Endothelial cell (in vitro differentiated cells): ENCODE measurements around the gene DNAH11. TPM values are rescaled to one million over a fixed set of nuclear protein-coding genes. Genes with fewer than 3 reads are reported as not detected.

Experiments
- DNase-seq: peaks from one replicate; pipeline ENCODE4 v3.0.0; 2021; ENCODE audit warnings: low spot score
- H3K27ac Mint-ChIP-seq: one replicate; pipeline ENCODE4 v1.8.0; 2021; ENCODE audit warnings: mixed read lengths, inconsistent platforms; ENCODE audit not compliant: unreplicated experiment
- H3K27me3 Mint-ChIP-seq: one replicate; pipeline ENCODE4 v1.8.0; 2021; ENCODE audit warnings: mild to moderate bottlenecking, moderate library complexity, mixed read lengths, inconsistent platforms; ENCODE audit not compliant: unreplicated experiment
- H3K36me3 Mint-ChIP-seq: one replicate; pipeline ENCODE4 v1.8.0; 2021; ENCODE audit warnings: mild to moderate bottlenecking, low read depth, mixed read lengths, inconsistent platforms; ENCODE audit not compliant: unreplicated experiment
- H3K4me1 Mint-ChIP-seq: one replicate; pipeline ENCODE4 v1.8.0; 2021; ENCODE audit warnings: mild to moderate bottlenecking, mixed read lengths, inconsistent platforms; ENCODE audit not compliant: unreplicated experiment
- H3K4me3 Mint-ChIP-seq: one replicate; pipeline ENCODE4 v1.8.0; 2021; ENCODE audit warnings: mild to moderate bottlenecking, mixed read lengths, inconsistent platforms; ENCODE audit not compliant: unreplicated experiment
- H3K9me3 Mint-ChIP-seq: one replicate; pipeline ENCODE4 v1.8.0; 2021; ENCODE audit warnings: mixed read lengths, inconsistent platforms; ENCODE audit not compliant: unreplicated experiment
- total RNA-seq: library from RNA; stranded (reverse); fragmentation: NEBNext Ultra II Directional; extraction: Animal tissue kit (Norgen Biotek cat#: 25700); gene quantifications from one replicate; pipeline ENCODE4 v1.2.1, GENCODE V29; 2021; ENCODE audit not compliant: unreplicated experiment
- TF ChIP-seq, protein P1 (sequence below): fragments of 200-600 bp; sonication (generic); IDR thresholded peaks from one replicate; pipeline ENCODE4 v1.5.0; 2021; ENCODE audit warnings: antibody characterized with exemption; ENCODE audit not compliant: unreplicated experiment

DNAH11 gene
- total RNA-seq, 1 donor from 2014 or later, result 0.18 TPM

DNA sequence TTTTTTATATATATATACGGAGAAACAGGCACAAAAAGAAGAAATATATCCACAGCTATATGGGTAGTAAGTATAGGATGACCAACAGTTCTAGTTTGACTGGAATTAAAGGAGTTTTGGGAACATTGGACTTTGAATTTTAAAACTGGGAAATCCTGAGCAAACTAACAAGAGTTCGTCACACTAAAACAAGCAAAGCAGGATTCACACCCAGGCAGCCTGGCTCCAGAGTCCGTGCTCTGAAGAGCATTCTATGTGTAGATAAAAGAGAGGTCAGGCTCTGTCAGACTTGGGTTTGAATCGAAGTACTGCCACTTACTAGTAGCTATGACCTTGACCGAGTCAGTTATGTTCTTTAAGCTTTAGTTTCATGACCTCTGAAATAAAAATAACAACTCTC is 191.0 kb downstream of the DNAH11 start:
- H3K9me3 Mint-ChIP-seq, result no peaks in the 10 kb centered on the region
- no peak for DNase-seq
- no peak overlapping the region for H3K4me3 Mint-ChIP-seq
- no peaks in the 10 kb centered on the region for H3K4me1 Mint-ChIP-seq
- H3K27ac Mint-ChIP-seq, result no peak overlapping the region
- TF ChIP-seq, protein P1, sequence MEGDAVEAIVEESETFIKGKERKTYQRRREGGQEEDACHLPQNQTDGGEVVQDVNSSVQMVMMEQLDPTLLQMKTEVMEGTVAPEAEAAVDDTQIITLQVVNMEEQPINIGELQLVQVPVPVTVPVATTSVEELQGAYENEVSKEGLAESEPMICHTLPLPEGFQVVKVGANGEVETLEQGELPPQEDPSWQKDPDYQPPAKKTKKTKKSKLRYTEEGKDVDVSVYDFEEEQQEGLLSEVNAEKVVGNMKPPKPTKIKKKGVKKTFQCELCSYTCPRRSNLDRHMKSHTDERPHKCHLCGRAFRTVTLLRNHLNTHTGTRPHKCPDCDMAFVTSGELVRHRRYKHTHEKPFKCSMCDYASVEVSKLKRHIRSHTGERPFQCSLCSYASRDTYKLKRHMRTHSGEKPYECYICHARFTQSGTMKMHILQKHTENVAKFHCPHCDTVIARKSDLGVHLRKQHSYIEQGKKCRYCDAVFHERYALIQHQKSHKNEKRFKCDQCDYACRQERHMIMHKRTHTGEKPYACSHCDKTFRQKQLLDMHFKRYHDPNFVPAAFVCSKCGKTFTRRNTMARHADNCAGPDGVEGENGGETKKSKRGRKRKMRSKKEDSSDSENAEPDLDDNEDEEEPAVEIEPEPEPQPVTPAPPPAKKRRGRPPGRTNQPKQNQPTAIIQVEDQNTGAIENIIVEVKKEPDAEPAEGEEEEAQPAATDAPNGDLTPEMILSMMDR, result no peak
- no peaks in the 10 kb centered on the region for H3K27me3 Mint-ChIP-seq
- H3K36me3 Mint-ChIP-seq, result no peaks in the 10 kb centered on the region

- no peaks in the 10 kb centered on the region for H3K27me3 Mint-ChIP-seq
- TF ChIP-seq, protein P1, result no peak
- H3K9me3 Mint-ChIP-seq, result no peaks in the 10 kb centered on the region
- no peak overlapping the region for H3K4me3 Mint-ChIP-seq
- H3K4me1 Mint-ChIP-seq, result no peaks in the 10 kb centered on the region
- H3K27ac Mint-ChIP-seq, result no peak overlapping the region
- DNase-seq, result no peak
- H3K36me3 Mint-ChIP-seq, result no peaks in the 10 kb centered on the region
Measured at GRCh38 chr7:21743493-21743892, 200.7 kb downstream of the DNAH11 start.

- Mint-ChIP-seq H3K36me3 (no peaks in the 10 kb centered on the region), H3K27ac (no peak overlapping the region), H3K4me3 (no peak overlapping the region), H3K27me3 (no peaks in the 10 kb centered on the region), H3K4me1 (no peaks in the 10 kb centered on the region), H3K9me3 (no peaks in the 10 kb centered on the region)
- DNase-seq, result no peak
- TF ChIP-seq, protein P1, result no peak
Measured at GRCh38 chr7:21746949-21747348, 204.1 kb downstream of the DNAH11 start.

DNA sequence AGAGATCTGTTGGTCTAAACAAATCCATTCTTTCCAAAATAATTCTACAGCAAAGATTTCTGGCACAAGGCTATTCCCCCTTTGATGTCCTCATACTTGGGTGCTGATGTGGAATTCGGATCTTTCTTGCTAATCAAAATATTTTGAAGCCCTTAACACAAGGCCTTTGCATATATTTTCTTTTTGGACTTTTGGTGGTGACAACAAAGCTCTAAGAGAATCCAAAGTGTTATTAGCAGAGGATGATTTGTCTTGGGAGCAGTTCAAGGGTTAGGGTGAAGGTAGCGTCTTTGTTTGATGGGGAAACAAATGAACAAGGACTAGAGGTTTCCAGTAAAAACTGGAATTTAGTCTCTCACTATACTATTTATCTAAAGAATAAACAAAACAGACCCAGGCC is 205.0 kb downstream of the DNAH11 start:
- TF ChIP-seq, protein P1, result no peak
- no peaks in the 10 kb centered on the region for H3K36me3 Mint-ChIP-seq
- no peaks in the 10 kb centered on the region for H3K9me3 Mint-ChIP-seq
- no peak overlapping the region for H3K4me3 Mint-ChIP-seq
- H3K27me3 Mint-ChIP-seq, result no peaks in the 10 kb centered on the region
- no peak for DNase-seq
- H3K27ac Mint-ChIP-seq, result no peak overlapping the region
- no peaks in the 10 kb centered on the region for H3K4me1 Mint-ChIP-seq

DNA sequence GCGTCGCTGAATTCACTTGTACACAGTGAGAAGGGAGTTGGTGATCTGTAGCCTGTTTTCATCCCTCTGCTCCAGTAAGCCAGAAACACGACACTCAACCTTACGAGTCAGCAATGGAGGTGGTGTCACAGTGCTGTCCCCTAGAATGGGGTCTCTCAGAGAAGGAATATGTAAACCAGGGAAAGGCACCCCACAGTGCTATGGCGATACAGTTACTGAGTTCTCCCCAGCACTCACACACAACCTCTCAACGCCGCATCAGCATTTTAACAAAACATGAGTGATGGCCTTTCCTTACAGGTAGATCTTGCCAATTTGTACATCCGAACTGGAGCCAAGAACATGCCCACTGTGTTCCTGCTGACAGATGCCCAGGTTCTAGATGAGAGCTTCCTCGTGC is 206.5 kb downstream of the DNAH11 start:
- no peak for DNase-seq
- Mint-ChIP-seq H3K27me3 (no peaks in the 10 kb centered on the region), H3K4me3 (no peak overlapping the region), H3K9me3 (no peaks in the 10 kb centered on the region), H3K4me1 (no peaks in the 10 kb centered on the region), H3K27ac (no peak overlapping the region), H3K36me3 (no peaks in the 10 kb centered on the region)
- TF ChIP-seq, protein P1, result no peak
